ENCODE results near the gene RGCC. TPM values are rescaled to one million over a fixed set of nuclear protein-coding genes. Genes with fewer than 3 reads are reported as not detected.
"Not testable (repeated sequence)": the region's sequence is repeated elsewhere in the genome, so short reads cannot be mapped to it uniquely, and the experiment has no call there.

The RGCC gene
- total and polyA plus RNA-seq, 2 of the 4 experiments (the other 2 are of a cell fraction) = 7.5 to 7.6 TPM

GRCh38 chr13:41423259-41423658 lies 34.1 kb upstream of the RGCC start:
- in situ Hi-C loops (cut with MboI; ENCODE audit: low sequenced_read_pairs); H4K20me1 ChIP-seq (ENCODE audit: insufficient read depth, low read length); dilution Hi-C loops (cut with HindIII; ENCODE audit: low sequenced_read_pairs, unreplicated experiment); H3K4me1 ChIP-seq (ENCODE audit: control insufficient read depth, insufficient read depth, low read length); H3K4ac ChIP-seq (ENCODE audit: low read depth, low read length); CTCF ChIA-PET; H3K4me3 ChIP-seq (ENCODE audit: insufficient read depth, low read depth, low read length); H3K14ac ChIP-seq (replicated peaks; ENCODE audit: low read depth, low read length); H2BK5ac ChIP-seq (ENCODE audit: low read depth, low read length, poor library complexity, severe bottlenecking); ATAC-seq (ENCODE audit: low read depth); H2BK20ac ChIP-seq (ENCODE audit: low read depth, low read length); H2BK15ac ChIP-seq (ENCODE audit: low read depth, low read length); H4K91ac ChIP-seq (ENCODE audit: insufficient read depth, low read depth, low read length); H2AK9ac ChIP-seq (replicated peaks; ENCODE audit: low read depth, low read length, poor library complexity); H2AFZ ChIP-seq (replicated peaks; ENCODE audit: low read length, poor library complexity); H3K27me3 ChIP-seq (ENCODE audit: control insufficient read depth, insufficient read depth, low read length); H3K4me2 ChIP-seq (ENCODE audit: low read depth, low read length); H3K18ac ChIP-seq (ENCODE audit: low read depth, low read length); H3K9me3 ChIP-seq (ENCODE audit: control insufficient read depth, insufficient read depth, low read length); BruUV-seq (replicated peaks); DNase-seq; intact Hi-C loops (cut with micrococcal nuclease); H3K79me1 ChIP-seq (ENCODE audit: low read depth in 1 of 2, low read length in 2 of 2); H3K23ac ChIP-seq (ENCODE audit: low read depth, low read length); H3K9ac ChIP-seq (ENCODE audit: low read depth, low read length); H4K5ac ChIP-seq (ENCODE audit: low read depth, low read length); H2AK5ac ChIP-seq (ENCODE audit: low read depth, low read length); H3K9me1 ChIP-seq (ENCODE audit: insufficient read depth, low read length); H2BK120ac ChIP-seq (ENCODE audit: low read depth, low read length); POLR2A ChIA-PET (ENCODE audit: unreplicated experiment); H4K8ac ChIP-seq (ENCODE audit: low read depth in 2 of 2, low read length in 2 of 2); H3K56ac ChIP-seq (ENCODE audit: extremely low read depth, insufficient read depth, low read length); H3K27ac ChIP-seq (ENCODE audit: insufficient read depth, low read length); H3K36me3 ChIP-seq (ENCODE audit: control insufficient read depth, insufficient read depth, low read length): not testable (repeated sequence)
- WGBS, 2 experiments (ENCODE audit: extremely low coverage in 2 of 2, insufficient read length in 1 of 2) = 100% methylated on average over 1 of the region's 13 CpGs; no CpG with 5 or more reads in 1 of the 2 experiments

GRCh38 chr13:41424675-41425074 lies 32.7 kb upstream of the RGCC start:
- H2BK15ac ChIP-seq (ENCODE audit: low read depth, low read length); intact Hi-C loops (cut with micrococcal nuclease); H3K23ac ChIP-seq (ENCODE audit: low read depth, low read length); H4K8ac ChIP-seq (ENCODE audit: low read depth in 2 of 2, low read length in 2 of 2); H3K14ac ChIP-seq (replicated peaks; ENCODE audit: low read depth, low read length); H2AK5ac ChIP-seq (ENCODE audit: low read depth, low read length); H3K36me3 ChIP-seq (ENCODE audit: control insufficient read depth, insufficient read depth, low read length); H3K27ac ChIP-seq (ENCODE audit: insufficient read depth, low read length); H3K4me1 ChIP-seq (ENCODE audit: control insufficient read depth, insufficient read depth, low read length); H3K79me1 ChIP-seq (ENCODE audit: low read depth in 1 of 2, low read length in 2 of 2); H2AFZ ChIP-seq (replicated peaks; ENCODE audit: low read length, poor library complexity); DNase-seq; H3K9me3 ChIP-seq (ENCODE audit: control insufficient read depth, insufficient read depth, low read length); H3K4me3 ChIP-seq (ENCODE audit: insufficient read depth, low read depth, low read length); CTCF ChIA-PET; H2BK5ac ChIP-seq (ENCODE audit: low read depth, low read length, poor library complexity, severe bottlenecking); H2BK120ac ChIP-seq (ENCODE audit: low read depth, low read length); H3K56ac ChIP-seq (ENCODE audit: extremely low read depth, insufficient read depth, low read length); H3K27me3 ChIP-seq (ENCODE audit: control insufficient read depth, insufficient read depth, low read length); H4K91ac ChIP-seq (ENCODE audit: insufficient read depth, low read depth, low read length); H4K5ac ChIP-seq (ENCODE audit: low read depth, low read length); H3K9me1 ChIP-seq (ENCODE audit: insufficient read depth, low read length); in situ Hi-C loops (cut with MboI; ENCODE audit: low sequenced_read_pairs); H2BK20ac ChIP-seq (ENCODE audit: low read depth, low read length); POLR2A ChIA-PET (ENCODE audit: unreplicated experiment); H3K18ac ChIP-seq (ENCODE audit: low read depth, low read length); H4K20me1 ChIP-seq (ENCODE audit: insufficient read depth, low read length); BruUV-seq (replicated peaks); H3K9ac ChIP-seq (ENCODE audit: low read depth, low read length); H3K4ac ChIP-seq (ENCODE audit: low read depth, low read length); H3K4me2 ChIP-seq (ENCODE audit: low read depth, low read length); H2AK9ac ChIP-seq (replicated peaks; ENCODE audit: low read depth, low read length, poor library complexity); ATAC-seq (ENCODE audit: low read depth); dilution Hi-C loops (cut with HindIII; ENCODE audit: low sequenced_read_pairs, unreplicated experiment): not testable (repeated sequence)
- WGBS, 2 experiments (ENCODE audit: extremely low coverage in 2 of 2, insufficient read length in 1 of 2) = no CpG with 5 or more reads among the region's 6 CpGs
